Progenitor cell of endocrine pancreas (in vitro differentiated cells): ENCODE results near the gene GZMB. TPM values are rescaled to one million over a fixed set of nuclear protein-coding genes. Genes with fewer than 3 reads are reported as not detected.

Source experiments
- DNase-seq: peaks from one replicate; pipeline ENCODE4 v3.0.0; 2021; ENCODE audit warnings: low spot score; ENCODE audit not compliant: unreplicated experiment
- H3K27ac Mint-ChIP-seq: 2 replicates; pipeline ENCODE4 v1.8.0; 2021; ENCODE audit warnings: mild to moderate bottlenecking, moderate library complexity, mixed read lengths
- H3K27me3 Mint-ChIP-seq: 2 replicates; pipeline ENCODE4 v1.8.0; 2021; ENCODE audit warnings: mixed read lengths
- H3K36me3 Mint-ChIP-seq: 2 replicates; pipeline ENCODE4 v1.8.0; 2022; ENCODE audit warnings: mixed read lengths; ENCODE audit not compliant: insufficient read depth
- H3K4me1 Mint-ChIP-seq: 2 replicates; pipeline ENCODE4 v1.8.0; 2021; ENCODE audit warnings: low read depth, mixed read lengths
- H3K4me3 Mint-ChIP-seq: 2 replicates; pipeline ENCODE4 v1.8.0; 2021; ENCODE audit warnings: low read depth, mild to moderate bottlenecking, moderate library complexity, mixed read lengths
- H3K9me3 Mint-ChIP-seq: 2 replicates; pipeline ENCODE4 v1.8.0; 2021; ENCODE audit warnings: low read depth, mixed read lengths
- CTCF ChIP-seq: fragments of 200-600 bp; sonication (generic); IDR thresholded peaks from one replicate; pipeline ENCODE4 v1.5.0; 2021; ENCODE audit warnings: antibody characterized with exemption, mild to moderate bottlenecking; ENCODE audit not compliant: unreplicated experiment
- total RNA-seq: library from RNA; stranded (reverse); gene quantifications from 2 replicates; pipeline ENCODE4 v1.2.1, GENCODE V29; 2021

GZMB gene
- total RNA-seq, 1 donor from 2014 or later = not detected

- no peak overlapping the region for H3K27ac Mint-ChIP-seq
- no peak for DNase-seq
- H3K27me3 Mint-ChIP-seq = no peaks in the 10 kb centered on the region
- peaks cover 11% of the 10 kb centered on the region for H3K9me3 Mint-ChIP-seq
- H3K4me3 Mint-ChIP-seq = no peak overlapping the region
- no peaks in the 10 kb centered on the region for H3K36me3 Mint-ChIP-seq
- no peak for TF ChIP-seq CTCF
- no peaks in the 10 kb centered on the region for H3K4me1 Mint-ChIP-seq
Measured at GRCh38 chr14:24639905-24640304, 5.9 kb upstream of the GZMB start.

GRCh38 chr14:24639270-24639669 lies 5.3 kb upstream of the GZMB start:
- Mint-ChIP-seq H3K36me3 (no peaks in the 10 kb centered on the region), H3K9me3 (peaks cover 11% of the 10 kb centered on the region), H3K4me3 (no peak overlapping the region), H3K27ac (no peak overlapping the region), H3K4me1 (no peaks in the 10 kb centered on the region), H3K27me3 (no peaks in the 10 kb centered on the region)
- DNase-seq = no peak
- no peak for TF ChIP-seq CTCF

- Mint-ChIP-seq H3K27me3 (no peaks in the 10 kb centered on the region), H3K36me3 (no peaks in the 10 kb centered on the region), H3K4me1 (no peaks in the 10 kb centered on the region), H3K4me3 (no peak overlapping the region), H3K9me3 (peaks cover 17% of the 10 kb centered on the region), H3K27ac (no peak overlapping the region)
- no peak for DNase-seq
- TF ChIP-seq CTCF = no peak
Measured at GRCh38 chr14:24633353-24633752, 637 bp downstream of the GZMB start.

GRCh38 chr14:24632761-24633160 lies 1.2 kb downstream of the GZMB start:
- Mint-ChIP-seq H3K9me3 (peaks cover 17% of the 10 kb centered on the region), H3K4me1 (no peaks in the 10 kb centered on the region), H3K27ac (no peak overlapping the region), H3K4me3 (no peak overlapping the region), H3K36me3 (no peaks in the 10 kb centered on the region), H3K27me3 (no peaks in the 10 kb centered on the region)
- no peak for TF ChIP-seq CTCF
- DNase-seq = no peak

- Mint-ChIP-seq H3K9me3 (peaks cover 19% of the 10 kb centered on the region), H3K4me3 (no peak overlapping the region), H3K27me3 (no peaks in the 10 kb centered on the region), H3K4me1 (no peaks in the 10 kb centered on the region), H3K36me3 (no peaks in the 10 kb centered on the region), H3K27ac (no peak overlapping the region)
- no peak for DNase-seq
- no peak for TF ChIP-seq CTCF
Measured at GRCh38 chr14:24632336-24632735, 1.7 kb downstream of the GZMB start.
